Caco-2 (cell line): ENCODE results near the gene GALNT11. TPM values are rescaled to one million over a fixed set of nuclear protein-coding genes. Genes with fewer than 3 reads are reported as not detected.

Experiments used
- BruUV-seq: library from RNA; stranded (reverse); fragments of 400-500 nt; replicated peaks from 2 replicates; lab custom pipeline; 2021; lab: Mats Ljungman, UMichigan
- CTCF ChIA-PET: fragments of 300-600 bp; sonication (Branson Sonifier 250); formaldehyde crosslinking; loops from one replicate; lab custom pipeline; 2022; ENCODE audit warnings: antibody characterized with exemption; lab: Charles Lee
- POLR2A ChIA-PET: fragments of 300-600 bp; sonication (Branson Sonifier 250); formaldehyde crosslinking; loops from one replicate; lab custom pipeline; 2022; ENCODE audit warnings: antibody characterized with exemption; lab: Charles Lee
- DNase-seq, 2 experiments: peaks; one replicate each; pipeline versions ENCODE4 v3.0.0 to v3.0.0-alpha.2; 2020 to 2022
- H3K27me3 ChIP-seq: replicated peaks from 2 replicates; pipeline ENCODE4 v1.6.0; 2011; ENCODE audit warnings: low read length; ENCODE audit not compliant: control insufficient read depth, insufficient read depth
- H3K36me3 ChIP-seq: 2 replicates; pipeline ENCODE4 v1.5.1; 2011; ENCODE audit warnings: low read length; ENCODE audit not compliant: control insufficient read depth, insufficient read depth
- H3K4me1 ChIP-seq: fragments of 250-450 bp; sonication (Bioruptor Pico); 2 replicates; pipeline ENCODE4 v1.5.1; 2020; ENCODE audit warnings: mild to moderate bottlenecking
- H3K4me3 ChIP-seq: 2 replicates; pipeline ENCODE4 v1.5.1; 2011; ENCODE audit warnings: low read depth, mild to moderate bottlenecking, control low read depth, low read length
- H3K9me3 ChIP-seq: fragments of 250-450 bp; sonication (Bioruptor Pico); 2 replicates; pipeline ENCODE4 v1.5.1; 2020; ENCODE audit warnings: mild to moderate bottlenecking, moderate library complexity
- H3K27ac Mint-ChIP-seq: one replicate; pipeline ENCODE4 v1.8.0; 2022; ENCODE audit warnings: mixed read lengths; ENCODE audit not compliant: unreplicated experiment
- H3K27me3 Mint-ChIP-seq: one replicate; pipeline ENCODE4 v1.8.0; 2022; ENCODE audit warnings: mixed read lengths; ENCODE audit not compliant: insufficient read depth, unreplicated experiment
- H3K36me3 Mint-ChIP-seq: one replicate; pipeline ENCODE4 v1.8.0; 2022; ENCODE audit warnings: mild to moderate bottlenecking, mixed read lengths; ENCODE audit not compliant: insufficient read depth, unreplicated experiment
- H3K4me1 Mint-ChIP-seq: one replicate; pipeline ENCODE4 v1.8.0; 2022; ENCODE audit warnings: low read depth, mixed read lengths; ENCODE audit not compliant: unreplicated experiment
- H3K4me3 Mint-ChIP-seq: one replicate; pipeline ENCODE4 v1.8.0; 2022; ENCODE audit warnings: mild to moderate bottlenecking, moderate library complexity, mixed read lengths; ENCODE audit not compliant: unreplicated experiment
- H3K9me3 Mint-ChIP-seq: one replicate; pipeline ENCODE4 v1.8.0; 2022; ENCODE audit warnings: mixed read lengths; ENCODE audit not compliant: unreplicated experiment
- CTCF ChIP-seq, 2 experiments: fragments of 200-600 bp in 1 of 2; IDR thresholded peaks; 1 replicate in 1 of 2; 2 replicates in 1 of 2; pipeline versions ENCODE4 v1.5.1 to v1.8.0; 2011 to 2022; ENCODE audit warnings: antibody characterized with exemption in 1 of 2, control low read depth in 1 of 2, inconsistent platforms in 1 of 2, low read depth in 1 of 2, low read length in 1 of 2, mild to moderate bottlenecking in 1 of 2, moderate library complexity in 1 of 2; ENCODE audit not compliant: insufficient read depth in 1 of 2, severe bottlenecking in 1 of 2, unreplicated experiment in 1 of 2
- intact Hi-C: fragments of 100-400 bp; cut with micrococcal nuclease; formaldehyde crosslinking; loops from one replicate; pipeline ENCODE4 v1.10.0; 2022; ENCODE audit not compliant: unreplicated experiment
- total RNA-seq: library from RNA; stranded (reverse); gene quantifications from 2 replicates; pipeline ENCODE4 v1.2.3, GENCODE V29; 2022

The GALNT11 gene
- total RNA-seq, 1 experiment from 2014 or later: 34.9 TPM

DNA sequence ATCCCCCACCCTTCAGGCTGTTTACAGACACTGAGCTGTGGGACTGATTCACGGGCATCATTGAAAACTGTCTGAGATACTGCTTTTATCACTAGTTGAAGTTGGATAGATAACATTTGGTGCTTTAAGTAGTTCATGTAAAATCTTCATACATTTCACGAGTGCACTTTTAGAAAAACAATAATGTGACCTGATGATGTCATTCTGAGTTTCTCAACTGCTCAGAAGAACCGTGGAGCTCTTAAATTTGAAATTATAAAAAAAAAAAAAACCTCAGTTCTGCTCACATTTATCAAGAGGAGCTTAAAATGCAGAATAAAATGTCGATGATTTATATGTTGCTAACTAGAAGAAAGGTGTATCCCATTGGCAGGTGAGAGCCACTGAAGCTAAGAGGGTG lies 81.5 kb downstream of the GALNT11 start:
- ChIA-PET POLR2A (interaction anchor here (0.6 kb wide), 1 partner anchor 399 kb away, joined by 3 read pairs; no protein-coding TSS in a partner anchor), CTCF (no interaction called here)
- Mint-ChIP-seq H3K27me3 (no peaks in the 10 kb centered on the region), H3K27ac (no peak overlapping the region), H3K36me3 (peaks cover 32% of the 10 kb centered on the region), H3K9me3 (no peaks in the 10 kb centered on the region), H3K4me3 (no peak overlapping the region), H3K4me1 (peaks cover 20% of the 10 kb centered on the region)
- no peak for DNase-seq
- TF ChIP-seq CTCF (IDR thresholded peaks at IDR 0.05; ENCODE audit: insufficient read depth in 1 of 2, low read depth in 1 of 2, low read length in 1 of 2, severe bottlenecking in 1 of 2, unreplicated experiment in 1 of 2): no peak
- no peaks in the 10 kb centered on the region for H3K27me3 ChIP-seq
- intact Hi-C loops: no loop called here
- H3K4me1 ChIP-seq: no peaks in the 10 kb centered on the region
- no peak overlapping the region for H3K4me3 ChIP-seq
- H3K9me3 ChIP-seq: no peaks in the 10 kb centered on the region
- no peaks in the 10 kb centered on the region for H3K36me3 ChIP-seq
- no TSS peak for BruUV-seq

- no peaks in the 10 kb centered on the region for H3K27me3 ChIP-seq
- no peaks in the 10 kb centered on the region for H3K27me3 Mint-ChIP-seq
- no peak overlapping the region for H3K4me3 Mint-ChIP-seq
- no peaks in the 10 kb centered on the region for H3K9me3 ChIP-seq
- H3K36me3 ChIP-seq: no peaks in the 10 kb centered on the region
- peaks cover 20% of the 10 kb centered on the region for H3K4me1 Mint-ChIP-seq
- H3K4me1 ChIP-seq: no peaks in the 10 kb centered on the region
- no peak for DNase-seq
- no peak overlapping the region for H3K4me3 ChIP-seq
- no peaks in the 10 kb centered on the region for H3K9me3 Mint-ChIP-seq
- peaks cover 32% of the 10 kb centered on the region for H3K36me3 Mint-ChIP-seq
- TF ChIP-seq CTCF (IDR thresholded peaks at IDR 0.05; ENCODE audit: insufficient read depth in 1 of 2, low read depth in 1 of 2, low read length in 1 of 2, severe bottlenecking in 1 of 2, unreplicated experiment in 1 of 2): no peak
- intact Hi-C loops: loop anchor here (1.0 to 2.0 kb wide), 2 partner anchors 31 to 116 kb away; no protein-coding TSS in a partner anchor
- no TSS peak for BruUV-seq
- POLR2A ChIA-PET: no interaction called here
- H3K27ac Mint-ChIP-seq: no peak overlapping the region
- CTCF ChIA-PET: no interaction called here
Observed at GRCh38 chr7:152107945-152108344, 82.5 kb downstream of the GALNT11 start.

- no peaks in the 10 kb centered on the region for H3K27me3 ChIP-seq
- no peak overlapping the region for H3K4me3 ChIP-seq
- intact Hi-C loops: loop anchor here (1.0 to 2.0 kb wide), 2 partner anchors 32 to 116 kb away; no protein-coding TSS in a partner anchor
- Mint-ChIP-seq H3K27ac (no peak overlapping the region), H3K36me3 (peaks cover 32% of the 10 kb centered on the region), H3K9me3 (no peaks in the 10 kb centered on the region), H3K4me1 (peaks cover 16% of the 10 kb centered on the region), H3K27me3 (no peaks in the 10 kb centered on the region), H3K4me3 (no peak overlapping the region)
- CTCF ChIA-PET: no interaction called here
- H3K9me3 ChIP-seq: no peaks in the 10 kb centered on the region
- H3K4me1 ChIP-seq: no peaks in the 10 kb centered on the region
- peak in 1 of 2 experiments; percentile 37 for TF ChIP-seq CTCF (IDR thresholded peaks at IDR 0.05; ENCODE audit: insufficient read depth in 1 of 2, low read depth in 1 of 2, low read length in 1 of 2, severe bottlenecking in 1 of 2, unreplicated experiment in 1 of 2)
- POLR2A ChIA-PET: no interaction called here
- H3K36me3 ChIP-seq: no peaks in the 10 kb centered on the region
- DNase-seq: peak; percentile 57 to 61
- BruUV-seq: no TSS peak
Observed at GRCh38 chr7:152108359-152108758, 82.9 kb downstream of the GALNT11 start.
